ENCODE data around the gene CRLF2.

The CRLF2 gene

DNA sequence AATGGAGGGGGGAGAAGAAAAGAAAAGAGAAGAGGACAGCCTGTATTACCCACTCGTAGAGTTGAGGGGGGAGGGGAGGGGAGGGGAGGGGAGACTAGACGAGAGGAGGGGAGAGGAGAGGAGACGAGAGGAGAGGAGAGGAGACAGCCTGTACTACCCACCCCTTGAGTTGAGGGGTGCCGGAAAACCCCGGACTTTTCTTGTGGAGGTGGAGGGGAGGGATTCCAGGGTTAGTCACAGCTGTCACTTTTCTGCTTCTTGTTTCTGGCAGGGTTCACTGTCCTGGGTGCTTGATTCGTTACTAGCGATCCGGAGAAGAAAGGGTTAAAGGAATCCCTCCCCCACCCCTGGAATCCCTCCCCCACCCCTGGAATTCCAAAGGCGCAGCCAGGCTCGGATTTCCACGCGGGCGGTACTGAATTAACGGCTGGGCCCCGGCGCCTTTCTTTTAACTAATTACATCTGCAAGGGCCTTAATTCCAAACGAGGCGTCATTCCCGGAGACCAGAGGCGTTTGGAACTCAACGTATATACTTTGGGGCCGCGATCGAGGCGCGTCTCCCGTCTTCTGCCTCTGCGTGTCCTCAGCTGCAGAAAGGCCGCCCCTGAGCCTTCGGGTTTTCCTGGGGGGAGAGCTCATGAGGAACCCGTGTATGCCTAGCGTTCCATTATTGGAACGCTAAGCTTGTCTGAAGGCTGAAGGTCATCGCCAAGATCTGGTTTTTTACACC, 36.0 kb upstream of the CRLF2 start:
- 0 out of 2 replicates have a peak, but pooled peaks have one; percentile 39 for TF ChIP-seq TEAD4 (IDR thresholded peaks at IDR 0.05)
- TF ChIP-seq, protein P1, sequence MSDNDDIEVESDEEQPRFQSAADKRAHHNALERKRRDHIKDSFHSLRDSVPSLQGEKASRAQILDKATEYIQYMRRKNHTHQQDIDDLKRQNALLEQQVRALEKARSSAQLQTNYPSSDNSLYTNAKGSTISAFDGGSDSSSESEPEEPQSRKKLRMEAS (IDR thresholded peaks at IDR 0.05): no peak

DNA sequence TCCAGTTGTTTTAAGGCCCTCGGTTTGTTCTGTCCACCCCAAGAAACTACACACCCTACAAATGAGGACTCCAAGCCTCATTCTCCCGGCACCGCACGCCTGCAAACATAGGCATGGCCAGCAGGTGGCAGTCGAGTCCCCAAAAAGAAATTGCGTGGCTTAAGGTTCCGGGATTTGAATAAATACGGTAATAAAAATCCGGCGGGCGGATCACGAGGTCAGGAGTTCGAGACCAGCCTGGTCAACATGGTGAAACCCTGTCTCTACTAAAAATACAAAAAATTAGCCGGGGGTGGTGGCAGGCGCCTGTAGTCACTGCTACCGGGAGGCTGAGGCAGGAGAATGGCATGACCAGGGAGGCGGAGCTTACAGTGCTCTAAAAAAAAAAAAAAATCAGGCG, 34.4 kb upstream of the CRLF2 start:
- peak; percentile 67 for TF ChIP-seq RAD21 (IDR thresholded peaks at IDR 0.05; ENCODE audit: low read depth)
- TF ChIP-seq NFIC (IDR thresholded peaks at IDR 0.05): no peak

DNA sequence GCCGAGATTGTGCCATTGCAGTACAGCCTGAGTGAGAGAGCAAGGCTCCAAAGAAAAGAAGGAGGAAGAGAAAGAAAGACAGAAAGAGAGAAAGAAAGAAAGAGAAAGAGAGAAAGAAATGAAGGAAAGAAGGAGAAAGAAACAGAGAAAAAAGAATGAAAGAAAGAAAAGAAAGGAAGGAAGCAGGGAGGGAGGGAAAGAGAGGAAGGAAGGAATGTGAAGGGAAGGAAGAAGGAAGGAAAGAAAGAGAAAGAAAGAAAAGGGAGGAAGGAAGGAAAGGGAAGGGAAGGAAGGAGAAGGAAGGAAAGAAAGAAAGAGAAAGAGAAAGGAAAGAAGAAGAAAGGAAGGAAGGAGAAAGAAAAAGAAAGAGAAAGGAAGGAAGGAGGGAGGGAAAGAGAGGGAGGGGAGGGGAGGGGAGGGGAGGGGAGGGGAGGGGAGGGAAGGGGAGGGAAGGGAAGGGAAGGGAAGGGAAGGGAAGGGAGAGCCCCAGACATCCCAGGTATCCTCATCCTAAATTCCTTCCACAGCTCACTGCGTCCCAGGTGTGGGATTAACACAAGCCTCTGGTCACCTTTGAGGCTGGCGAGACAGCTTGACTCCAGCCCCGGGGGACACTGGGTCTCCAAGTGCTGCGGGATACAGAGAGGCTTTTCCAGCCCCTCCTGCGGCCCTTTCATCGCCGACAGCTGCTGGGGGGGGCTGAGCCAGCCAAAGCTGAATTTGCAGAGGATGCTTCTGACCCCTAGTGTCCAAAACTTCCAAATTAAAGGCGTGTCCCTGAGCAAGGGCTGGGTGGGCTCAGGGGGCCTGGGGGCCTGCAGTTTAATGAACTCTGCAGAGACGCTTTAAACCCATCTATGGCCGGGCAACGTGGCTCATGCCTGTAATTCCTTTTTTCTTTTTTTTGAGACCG, 32.0 kb upstream of the CRLF2 start:
- TF ChIP-seq, protein P2, sequence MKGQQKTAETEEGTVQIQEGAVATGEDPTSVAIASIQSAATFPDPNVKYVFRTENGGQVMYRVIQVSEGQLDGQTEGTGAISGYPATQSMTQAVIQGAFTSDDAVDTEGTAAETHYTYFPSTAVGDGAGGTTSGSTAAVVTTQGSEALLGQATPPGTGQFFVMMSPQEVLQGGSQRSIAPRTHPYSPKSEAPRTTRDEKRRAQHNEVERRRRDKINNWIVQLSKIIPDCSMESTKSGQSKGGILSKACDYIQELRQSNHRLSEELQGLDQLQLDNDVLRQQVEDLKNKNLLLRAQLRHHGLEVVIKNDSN (IDR thresholded peaks at IDR 0.05): no peak
- TF ChIP-seq, protein P3, sequence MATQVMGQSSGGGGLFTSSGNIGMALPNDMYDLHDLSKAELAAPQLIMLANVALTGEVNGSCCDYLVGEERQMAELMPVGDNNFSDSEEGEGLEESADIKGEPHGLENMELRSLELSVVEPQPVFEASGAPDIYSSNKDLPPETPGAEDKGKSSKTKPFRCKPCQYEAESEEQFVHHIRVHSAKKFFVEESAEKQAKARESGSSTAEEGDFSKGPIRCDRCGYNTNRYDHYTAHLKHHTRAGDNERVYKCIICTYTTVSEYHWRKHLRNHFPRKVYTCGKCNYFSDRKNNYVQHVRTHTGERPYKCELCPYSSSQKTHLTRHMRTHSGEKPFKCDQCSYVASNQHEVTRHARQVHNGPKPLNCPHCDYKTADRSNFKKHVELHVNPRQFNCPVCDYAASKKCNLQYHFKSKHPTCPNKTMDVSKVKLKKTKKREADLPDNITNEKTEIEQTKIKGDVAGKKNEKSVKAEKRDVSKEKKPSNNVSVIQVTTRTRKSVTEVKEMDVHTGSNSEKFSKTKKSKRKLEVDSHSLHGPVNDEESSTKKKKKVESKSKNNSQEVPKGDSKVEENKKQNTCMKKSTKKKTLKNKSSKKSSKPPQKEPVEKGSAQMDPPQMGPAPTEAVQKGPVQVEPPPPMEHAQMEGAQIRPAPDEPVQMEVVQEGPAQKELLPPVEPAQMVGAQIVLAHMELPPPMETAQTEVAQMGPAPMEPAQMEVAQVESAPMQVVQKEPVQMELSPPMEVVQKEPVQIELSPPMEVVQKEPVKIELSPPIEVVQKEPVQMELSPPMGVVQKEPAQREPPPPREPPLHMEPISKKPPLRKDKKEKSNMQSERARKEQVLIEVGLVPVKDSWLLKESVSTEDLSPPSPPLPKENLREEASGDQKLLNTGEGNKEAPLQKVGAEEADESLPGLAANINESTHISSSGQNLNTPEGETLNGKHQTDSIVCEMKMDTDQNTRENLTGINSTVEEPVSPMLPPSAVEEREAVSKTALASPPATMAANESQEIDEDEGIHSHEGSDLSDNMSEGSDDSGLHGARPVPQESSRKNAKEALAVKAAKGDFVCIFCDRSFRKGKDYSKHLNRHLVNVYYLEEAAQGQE (IDR thresholded peaks at IDR 0.05; ENCODE audit: low read depth): no peak
- TF ChIP-seq EP300 (IDR thresholded peaks at IDR 0.05; ENCODE audit: borderline replicate concordance): no peak
- TF ChIP-seq RAD21 (IDR thresholded peaks at IDR 0.05; ENCODE audit: low read depth): no peak
- no peak for TF ChIP-seq YY1 (IDR thresholded peaks at IDR 0.05; ENCODE audit: low read depth)
- TF ChIP-seq ZBTB7A (IDR thresholded peaks at IDR 0.05; ENCODE audit: low read depth): no peak
- no peak for TF ChIP-seq EGR1 (IDR thresholded peaks at IDR 0.05)
- no peak for TF ChIP-seq TEAD4 (IDR thresholded peaks at IDR 0.05)
- no peak for TF ChIP-seq CREB1 (IDR thresholded peaks at IDR 0.05; ENCODE audit: low read depth)
- TF ChIP-seq NFIC (IDR thresholded peaks at IDR 0.05): no peak

DNA sequence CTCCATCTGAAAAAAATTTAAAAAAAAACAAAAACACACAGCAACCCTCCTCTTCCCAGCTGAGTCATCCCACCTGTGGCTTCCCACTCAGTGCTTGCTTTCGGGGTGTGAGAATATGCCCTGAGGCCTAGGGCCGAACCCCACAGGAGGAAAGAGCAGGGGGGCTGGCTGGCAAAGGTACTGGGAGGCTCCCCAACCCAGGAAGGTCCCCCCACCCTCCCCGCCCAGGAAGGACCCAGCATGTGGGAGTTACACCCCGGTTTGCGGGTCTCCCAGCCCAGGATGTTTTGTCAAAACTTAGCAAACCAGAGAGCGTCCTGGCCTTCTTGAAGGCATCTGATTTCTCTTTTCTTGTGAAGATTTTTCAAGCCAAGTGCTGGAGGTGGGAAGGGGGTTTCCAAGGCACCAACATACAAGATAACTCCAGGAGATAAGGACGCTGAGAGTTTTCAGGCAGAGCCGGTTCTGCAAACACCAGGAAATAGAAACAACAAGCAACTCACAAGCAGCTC, 30.5 kb upstream of the CRLF2 start:
- TF ChIP-seq TEAD4 (IDR thresholded peaks at IDR 0.05): no peak
- no peak for TF ChIP-seq CREB1 (IDR thresholded peaks at IDR 0.05; ENCODE audit: low read depth)
- TF ChIP-seq, protein P3 (IDR thresholded peaks at IDR 0.05; ENCODE audit: low read depth): no peak
- no peak for TF ChIP-seq EGR1 (IDR thresholded peaks at IDR 0.05)
- TF ChIP-seq CEBPB (IDR thresholded peaks at IDR 0.05): no peak
- TF ChIP-seq, protein P2 (IDR thresholded peaks at IDR 0.05): no peak
- TF ChIP-seq, protein P1 (IDR thresholded peaks at IDR 0.05): no peak
- no peak for TF ChIP-seq FOXM1 (IDR thresholded peaks at IDR 0.05; ENCODE audit: borderline replicate concordance, low read depth)
- TF ChIP-seq TAF1 (IDR thresholded peaks at IDR 0.05; ENCODE audit: low read depth): no peak
- no peak for TF ChIP-seq EP300 (IDR thresholded peaks at IDR 0.05; ENCODE audit: borderline replicate concordance)
- no peak for TF ChIP-seq NFIC (IDR thresholded peaks at IDR 0.05)
- TF ChIP-seq RAD21 (IDR thresholded peaks at IDR 0.05; ENCODE audit: low read depth): no peak
- TF ChIP-seq YY1 (IDR thresholded peaks at IDR 0.05; ENCODE audit: low read depth): no peak
- no peak for TF ChIP-seq TCF12 (IDR thresholded peaks at IDR 0.05; ENCODE audit: low read depth)
- TF ChIP-seq ZBTB7A (IDR thresholded peaks at IDR 0.05; ENCODE audit: low read depth): no peak

DNA sequence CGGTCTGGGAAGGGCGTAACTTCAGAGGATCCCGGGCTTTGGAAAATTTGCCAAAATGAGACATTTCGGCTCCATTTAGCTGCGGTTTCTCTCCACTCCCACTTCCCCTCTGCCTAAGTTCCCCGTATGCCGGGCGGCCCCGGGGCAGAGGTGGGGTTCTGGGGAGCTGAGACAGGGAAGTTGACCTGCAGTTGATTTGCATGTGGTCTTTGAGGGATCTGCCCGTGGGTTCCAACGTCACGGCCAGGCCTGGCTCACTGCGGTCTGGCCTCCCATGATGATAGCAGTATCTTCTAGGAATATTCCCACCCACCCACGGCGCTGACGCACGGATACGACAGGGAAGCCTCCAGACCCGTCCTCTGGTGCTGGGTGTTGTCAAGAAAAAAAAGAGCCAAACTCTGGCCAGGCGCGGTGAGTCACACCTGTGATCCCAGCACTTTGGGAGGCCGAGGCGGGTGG, 27.3 kb upstream of the CRLF2 start:
- no peak for TF ChIP-seq FOXM1 (IDR thresholded peaks at IDR 0.05; ENCODE audit: borderline replicate concordance, low read depth)

DNA sequence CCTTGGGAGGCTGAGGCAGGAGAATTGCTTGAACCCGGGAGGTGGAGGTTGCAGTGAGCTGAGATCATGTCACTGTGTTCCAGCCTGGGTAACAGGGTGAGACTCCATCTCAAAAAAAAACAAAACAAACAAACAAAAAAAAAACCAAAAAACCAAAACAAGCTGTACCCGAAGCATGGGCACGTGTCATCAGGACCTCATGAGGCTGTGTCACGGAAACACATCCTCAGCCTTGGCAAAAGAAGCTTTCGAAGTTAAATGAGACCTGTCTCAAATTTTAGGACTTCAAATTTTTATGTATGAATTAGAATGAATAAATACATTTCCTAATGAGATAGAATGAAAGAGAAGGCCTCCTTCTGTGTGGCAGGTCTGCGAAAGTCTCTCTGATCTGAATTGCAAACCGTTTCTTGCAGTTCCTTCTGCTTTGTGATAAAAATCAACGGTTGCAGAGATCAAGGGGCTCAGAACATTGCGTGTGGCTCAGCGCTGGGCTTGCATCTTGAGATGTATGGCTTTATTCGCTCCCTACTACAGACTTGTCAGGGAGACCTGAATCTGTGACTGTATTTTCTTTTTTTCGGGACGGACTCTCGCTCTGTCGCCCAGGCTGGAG, 19.5 kb upstream of the CRLF2 start:
- TF ChIP-seq FOXM1 (IDR thresholded peaks at IDR 0.05; ENCODE audit: borderline replicate concordance, low read depth) (no peak), NFIC (IDR thresholded peaks at IDR 0.05) (no peak)
- TF ChIP-seq, protein P1 (IDR thresholded peaks at IDR 0.05): no peak
